Right atrium auricular region (tissue), 2 donors: ENCODE measurements around the gene AMBRA1. TPM values are rescaled to one million over a fixed set of nuclear protein-coding genes. Genes with fewer than 3 reads are reported as not detected.

ENCODE experiments used
- DNase-seq: peaks from one replicate; pipeline ENCODE4 v3.0.0-alpha.2; 2019; ENCODE audit warnings: low spot score
- H3K27ac ChIP-seq, 2 donors: fragments of 200-600 bp; sonication (generic); 1 replicate in 1 of 2; 2 replicates in 1 of 2; pipeline ENCODE4 v1.5.1; 2016 to 2019
- H3K27me3 ChIP-seq, 2 donors: fragments of 200-600 bp; sonication (generic); one replicate each; pipeline versions ENCODE4 v1.5.1 to v1.6.0; 2017 to 2019
- H3K36me3 ChIP-seq: fragments of 200-600 bp; sonication (generic); one replicate; pipeline ENCODE4 v1.5.1; 2016
- H3K4me1 ChIP-seq, 2 donors: fragments of 200-600 bp; sonication (generic); one replicate each; pipeline versions ENCODE4 v1.5.1 to v1.6.0; 2017 to 2019
- H3K4me3 ChIP-seq, 2 donors: fragments of 200-600 bp; sonication (generic); 1 replicate in 1 of 2; 2 replicates in 1 of 2; pipeline ENCODE4 v1.5.1; 2017 to 2019; ENCODE audit warnings: mild to moderate bottlenecking in 1 of 2, moderate library complexity in 1 of 2
- H3K9me3 ChIP-seq, 2 donors: fragments of 200-600 bp; sonication (generic); one replicate each; pipeline ENCODE4 v1.5.1; 2019
- total RNA-seq, 2 donors: library from RNA; depleted of rRNA; stranded (reverse); fragments of >200 nt; gene quantifications; one replicate each; pipeline ENCODE4 v1.1.0, GENCODE V29; 2016
- TF ChIP-seq, protein P1 (sequence below), 2 donors: fragments of 200-600 bp; sonication (generic); IDR thresholded peaks; one replicate each; pipeline ENCODE4 v1.5.1; 2019; ENCODE audit warnings: antibody characterized with exemption in 2 of 2

The AMBRA1 gene
- total RNA-seq, 2 donors from 2014 or later, result 16.8 to 22.0 TPM

- no peaks in the 10 kb centered on the region for H3K27me3 ChIP-seq
- H3K4me3 ChIP-seq, result no peak overlapping the region
- peaks cover 0 to 68% of the 10 kb centered on the region in 2 donors for H3K4me1 ChIP-seq
- DNase-seq, result no peak
- H3K27ac ChIP-seq, result peak overlapping the region; percentile 77 to 80
- TF ChIP-seq, protein P1, sequence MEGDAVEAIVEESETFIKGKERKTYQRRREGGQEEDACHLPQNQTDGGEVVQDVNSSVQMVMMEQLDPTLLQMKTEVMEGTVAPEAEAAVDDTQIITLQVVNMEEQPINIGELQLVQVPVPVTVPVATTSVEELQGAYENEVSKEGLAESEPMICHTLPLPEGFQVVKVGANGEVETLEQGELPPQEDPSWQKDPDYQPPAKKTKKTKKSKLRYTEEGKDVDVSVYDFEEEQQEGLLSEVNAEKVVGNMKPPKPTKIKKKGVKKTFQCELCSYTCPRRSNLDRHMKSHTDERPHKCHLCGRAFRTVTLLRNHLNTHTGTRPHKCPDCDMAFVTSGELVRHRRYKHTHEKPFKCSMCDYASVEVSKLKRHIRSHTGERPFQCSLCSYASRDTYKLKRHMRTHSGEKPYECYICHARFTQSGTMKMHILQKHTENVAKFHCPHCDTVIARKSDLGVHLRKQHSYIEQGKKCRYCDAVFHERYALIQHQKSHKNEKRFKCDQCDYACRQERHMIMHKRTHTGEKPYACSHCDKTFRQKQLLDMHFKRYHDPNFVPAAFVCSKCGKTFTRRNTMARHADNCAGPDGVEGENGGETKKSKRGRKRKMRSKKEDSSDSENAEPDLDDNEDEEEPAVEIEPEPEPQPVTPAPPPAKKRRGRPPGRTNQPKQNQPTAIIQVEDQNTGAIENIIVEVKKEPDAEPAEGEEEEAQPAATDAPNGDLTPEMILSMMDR (IDR thresholded peaks at IDR 0.05), result no peak
- H3K9me3 ChIP-seq, result no peaks in the 10 kb centered on the region
- H3K36me3 ChIP-seq, result no peaks in the 10 kb centered on the region
Measured at GRCh38 chr11:46353698-46354097, 240.1 kb downstream of the AMBRA1 start.

- Histone ChIP-seq H3K9me3 (no peaks in the 10 kb centered on the region), H3K36me3 (no peaks in the 10 kb centered on the region), H3K4me3 (peak overlapping the region in 1 of 2 donors; percentile 3), H3K27me3 (no peaks in the 10 kb centered on the region), H3K4me1 (peaks cover 0 to 68% of the 10 kb centered on the region in 2 donors), H3K27ac (peak overlapping the region; percentile 77 to 80)
- TF ChIP-seq, protein P1 (IDR thresholded peaks at IDR 0.05), result peak; percentile 92 to 97
- DNase-seq, result no peak
Measured at GRCh38 chr11:46352063-46352841, 241.6 kb downstream of the AMBRA1 start.

- TF ChIP-seq, protein P1 (IDR thresholded peaks at IDR 0.05), result no peak
- Histone ChIP-seq H3K9me3 (no peaks in the 10 kb centered on the region), H3K27ac (peak overlapping the region; percentile 77 to 80), H3K4me3 (no peak overlapping the region), H3K36me3 (no peaks in the 10 kb centered on the region), H3K27me3 (no peaks in the 10 kb centered on the region), H3K4me1 (peaks cover 0 to 69% of the 10 kb centered on the region in 2 donors)
- DNase-seq, result no peak
Measured at GRCh38 chr11:46351606-46352005, 242.2 kb downstream of the AMBRA1 start.

GRCh38 chr11:46351148-46351547 lies 242.7 kb downstream of the AMBRA1 start:
- Histone ChIP-seq H3K4me3 (no peak overlapping the region), H3K9me3 (no peaks in the 10 kb centered on the region), H3K27me3 (no peaks in the 10 kb centered on the region), H3K4me1 (peaks cover 0 to 74% of the 10 kb centered on the region in 2 donors), H3K27ac (peak overlapping the region; percentile 77 to 80), H3K36me3 (no peaks in the 10 kb centered on the region)
- no peak for DNase-seq
- TF ChIP-seq, protein P1 (IDR thresholded peaks at IDR 0.05), result no peak

GRCh38 chr11:46350695-46351094 lies 243.1 kb downstream of the AMBRA1 start:
- TF ChIP-seq, protein P1 (IDR thresholded peaks at IDR 0.05), result no peak
- Histone ChIP-seq H3K4me1 (peaks cover 0 to 78% of the 10 kb centered on the region in 2 donors), H3K4me3 (no peak overlapping the region), H3K36me3 (no peaks in the 10 kb centered on the region), H3K27ac (peak overlapping the region; percentile 77 to 80), H3K27me3 (no peaks in the 10 kb centered on the region), H3K9me3 (no peaks in the 10 kb centered on the region)
- DNase-seq, result no peak
